ENCODE results near the gene INO80E.

- TF ChIP-seq CTCF (IDR thresholded peaks at IDR 0.05 in 2 of 3, conservative IDR thresholded peaks at IDR 0.05 in 1 of 3; ENCODE audit: borderline replicate concordance in 1 of 3, insufficient read depth in 1 of 3, low read depth in 2 of 3, low read length in 2 of 3) (no peak), EGR1 (IDR thresholded peaks at IDR 0.05; ENCODE audit: low read depth) (no peak), EZH2 (IDR thresholded peaks at IDR 0.05) (no peak), TCF7L2 (IDR thresholded peaks at IDR 0.05; ENCODE audit: borderline replicate concordance, extremely low read depth, insufficient read depth, insufficient read length) (no peak), POLR2A (IDR thresholded peaks at IDR 0.05; ENCODE audit: borderline replicate concordance, extremely low read depth, insufficient read depth, insufficient read length) (no peak), POLR2AphosphoS5 (IDR thresholded peaks at IDR 0.05; ENCODE audit: low read depth, low read length) (no peak), ZBTB33 (IDR thresholded peaks at IDR 0.05; ENCODE audit: extremely low read depth, insufficient replicate concordance, low read length) (no peak), RAD21 (IDR thresholded peaks at IDR 0.05; ENCODE audit: low read depth) (no peak), ZFX (IDR thresholded peaks at IDR 0.05) (no peak)
These were observed 6.0 kb upstream of the INO80E start for GRCh38 chr16:29990034-29990433.

All from HCT116 (cell line).